Measurements from ENCODE around the gene TPCN2. TPM values are rescaled to one million over a fixed set of nuclear protein-coding genes. Genes with fewer than 3 reads are reported as not detected.

The TPCN2 gene
- 11.8 and 13.7 TPM in 2 replicates for total RNA-seq

GRCh38 chr11:69048694-69049489 lies at the start of gene TPCN2:
TPCN2 (plus strand) TSS chr11:69048932; CDS start chr11:69048998, 66 bp downstream.

GRCh38 chr11:69013009-69013951 lies 35.5 kb upstream of the TPCN2 start, which contains the start of gene MRGPRF:
MRGPRF (minus strand) TSS chr11:69013246; CDS start chr11:69009901, 3,345 bp downstream.

DNA sequence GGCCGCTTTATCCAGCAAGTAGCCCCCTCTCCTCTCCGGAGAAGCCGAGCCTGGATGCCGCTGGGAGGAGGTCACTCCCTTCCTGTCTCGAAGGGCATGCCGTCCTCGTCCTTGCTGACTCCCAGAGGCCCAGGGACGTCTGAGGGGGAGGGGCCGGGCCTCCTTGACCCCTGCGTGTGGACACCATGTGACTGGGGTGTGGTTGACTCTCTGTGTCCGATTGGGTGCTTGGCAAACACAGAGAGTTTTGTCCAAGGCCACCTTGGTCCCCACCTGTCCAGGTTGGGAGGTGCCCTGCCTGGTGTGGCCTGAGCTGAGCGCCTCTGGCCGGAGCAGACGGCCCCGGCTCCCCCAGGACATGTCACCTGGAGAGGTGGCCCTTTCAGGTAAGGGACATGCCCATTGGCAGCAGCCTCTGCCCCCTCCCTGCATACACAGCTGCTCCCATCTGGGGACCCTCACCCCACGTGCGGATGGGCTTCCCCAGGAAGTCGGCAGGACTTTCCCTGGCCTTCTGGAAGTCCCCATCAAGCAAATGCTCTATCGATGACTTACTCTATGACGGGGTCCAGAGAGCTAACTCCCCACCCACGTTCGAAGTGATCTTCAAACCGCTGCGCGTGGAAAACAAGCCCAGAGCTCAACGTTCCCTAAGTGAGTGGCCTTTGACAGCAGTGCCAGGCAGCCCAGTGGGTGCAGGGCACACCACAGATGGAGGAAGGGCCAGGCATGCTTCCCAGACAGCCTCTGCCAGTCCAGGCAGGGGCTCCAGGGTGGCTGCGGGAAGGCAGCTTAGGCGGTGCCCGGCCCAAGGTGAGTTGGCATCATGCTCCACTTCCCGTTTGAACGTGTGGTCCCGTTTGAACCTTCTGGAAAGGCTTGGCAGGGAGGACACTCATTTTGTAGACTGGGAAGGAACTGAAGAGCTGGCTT lies 106.8 kb downstream of the TPCN2 start, which contains the start of gene SMIM38:
TSS of gene SMIM38 (plus strand) at position 634 of the 933 bp plus-strand sequence. CDS start 1,912 bp downstream, outside the sequence.

Small RNAs within 50 kb of the gene (small RNA-seq; reads per million reads assigned to genes)
- 0.33 reads per million, percentile 3 among the genes with 10 or more reads in this experiment for gene MIR3164 (ENCODE audit: low replicate concordance)

Other genes with a start within 250 kb of the TPCN2 start
- gene CPT1A, start 207.0 kb upstream of the TPCN2 start, total RNA-seq, result 31.1 and 35.7 TPM in 2 replicates
- 55.6 and 61.1 TPM in 2 replicates for gene MRPL21, start 145.1 kb upstream of the TPCN2 start, total RNA-seq
- 9.4 and 18.0 TPM in 2 replicates for gene IGHMBP2, start 145.0 kb upstream of the TPCN2 start, total RNA-seq
- not detected in 2 replicates for gene MRGPRD, start 67.9 kb upstream of the TPCN2 start, total RNA-seq
- 16.2 and 51.7 TPM in 2 replicates for gene MRGPRF, start 35.7 kb upstream of the TPCN2 start, total RNA-seq
- gene SMIM38, start 107.0 kb downstream of the TPCN2 start, total RNA-seq, result 0.14 and 0.44 TPM in 2 replicates
- 0.66 and 46.8 TPM in 2 replicates for gene MYEOV, start 245.2 kb downstream of the TPCN2 start, total RNA-seq

Measured in placental pericyte (primary cell).